Neural cell (in vitro differentiated cells): ENCODE results near the gene ZIC1. TPM values are rescaled to one million over a fixed set of nuclear protein-coding genes. Genes with fewer than 3 reads are reported as not detected.
A peak's percentile ranks its signal among the peaks of the same experiment; 100 is the strongest.

Source experiments
- H2AFZ ChIP-seq: fragments of 200-600, 300-800 bp; sonication (generic), shearing (Covaris generic); 2 replicates; pipeline ENCODE4 v1.6.0; 2014; ENCODE audit warnings: low read depth, mild to moderate bottlenecking, antibody characterized with exemption, low read length, moderate library complexity
- H3F3A ChIP-seq: fragments of 200-600 bp; shearing (Covaris generic); 2 replicates; pipeline ENCODE4 v1.6.1; 2016; ENCODE audit warnings: mild to moderate bottlenecking, moderate library complexity, mixed read lengths, antibody characterized with exemption, low read length; ENCODE audit not compliant: insufficient read depth, poor library complexity, severe bottlenecking
- H3K27ac ChIP-seq: fragments of 200-600, 300-800 bp; sonication (generic), shearing (Covaris generic); 2 replicates; pipeline ENCODE4 v1.5.1; 2014; ENCODE audit warnings: mild to moderate bottlenecking, low read length, moderate library complexity
- H3K27me3 ChIP-seq: fragments of 300-800, 200-600 bp; sonication (generic), shearing (Covaris generic); 2 replicates; pipeline ENCODE4 v1.6.0; 2014; ENCODE audit warnings: mild to moderate bottlenecking, low read depth, low read length, moderate library complexity; ENCODE audit not compliant: insufficient read depth
- H3K36me3 ChIP-seq: fragments of 300-800, 200-600 bp; sonication (generic), shearing (Covaris generic); 2 replicates; pipeline ENCODE4 v1.5.1; 2014; ENCODE audit warnings: mild to moderate bottlenecking, antibody characterized with exemption, low read length, moderate library complexity; ENCODE audit not compliant: insufficient read depth
- H3K4me2 ChIP-seq: fragments of 300-800, 200-600 bp; sonication (generic), shearing (Covaris generic); 2 replicates; pipeline ENCODE4 v1.6.0; 2014; ENCODE audit warnings: mild to moderate bottlenecking, low read length
- H3K4me3 ChIP-seq: fragments of 300-800, 200-600 bp; sonication (generic), shearing (Covaris generic); 2 replicates; pipeline ENCODE4 v1.5.1; 2014; ENCODE audit warnings: mild to moderate bottlenecking, low read length, moderate library complexity
- H3K79me2 ChIP-seq: fragments of 200-600 bp; shearing (Covaris generic); replicated peaks from 2 replicates; pipeline ENCODE4 v1.6.0; 2014; ENCODE audit warnings: mild to moderate bottlenecking, low read length, moderate library complexity; ENCODE audit not compliant: insufficient read depth
- H3K9ac ChIP-seq: fragments of 300-800, 200-600 bp; sonication (generic), shearing (Covaris generic); 2 replicates; pipeline ENCODE4 v1.6.1; 2016; ENCODE audit warnings: mild to moderate bottlenecking, low read length, mixed read lengths
- H3K9me2 ChIP-seq: fragments of 200-600 bp; shearing (Covaris generic); 2 replicates; pipeline ENCODE4 v1.6.1; 2016; ENCODE audit warnings: mild to moderate bottlenecking, low read length, mixed read lengths; ENCODE audit not compliant: insufficient read depth
- H3K9me3 ChIP-seq: fragments of 200-600, 300-800 bp; sonication (generic), shearing (Covaris generic); 2 replicates; pipeline ENCODE4 v1.6.1; 2016; ENCODE audit warnings: mild to moderate bottlenecking, mixed run types, low read length, moderate library complexity, mixed read lengths
- H4K20me1 ChIP-seq: fragments of 200-600 bp; shearing (Covaris generic); 2 replicates; pipeline ENCODE4 v1.6.1; 2016; ENCODE audit warnings: mild to moderate bottlenecking, mixed run types; ENCODE audit not compliant: insufficient read depth
- EP300 ChIP-seq: fragments of 450-650 bp; conservative IDR thresholded peaks from 2 replicates; pipeline ENCODE4 v1.6.1; 2014; ENCODE audit warnings: antibody characterized with exemption, mild to moderate bottlenecking, moderate library complexity; ENCODE audit not compliant: poor library complexity, severe bottlenecking
- EZH2 ChIP-seq: fragments of 200-600, 300-800 bp; shearing (Covaris generic), sonication (generic); IDR thresholded peaks from 2 replicates; pipeline ENCODE4 v1.6.1; 2014; ENCODE audit warnings: antibody characterized with exemption, low read length, borderline replicate concordance, mild to moderate bottlenecking; ENCODE audit not compliant: insufficient read depth, poor library complexity, severe bottlenecking
- MXI1 ChIP-seq: fragments of 450-650 bp; conservative IDR thresholded peaks from 2 replicates; pipeline ENCODE4 v1.6.1; 2014; ENCODE audit warnings: antibody characterized with exemption, mild to moderate bottlenecking; ENCODE audit not compliant: poor library complexity, severe bottlenecking
- POLR2AphosphoS5 ChIP-seq: IDR thresholded peaks from 2 replicates; pipeline ENCODE4 v1.6.1; 2012
- RAD21 ChIP-seq: fragments of 450-650 bp; conservative IDR thresholded peaks from 2 replicates; pipeline ENCODE4 v1.6.1; 2014; ENCODE audit warnings: antibody characterized with exemption, mild to moderate bottlenecking, moderate library complexity
- SMC3 ChIP-seq: fragments of 450-650 bp; conservative IDR thresholded peaks from 2 replicates; pipeline ENCODE4 v1.6.1; 2014; ENCODE audit warnings: antibody characterized with exemption, mild to moderate bottlenecking, moderate library complexity; ENCODE audit not compliant: poor library complexity
- TAF1 ChIP-seq: IDR thresholded peaks from 2 replicates; pipeline ENCODE4 v1.6.1; 2012; ENCODE audit warnings: low read depth
- polyA plus RNA-seq: library from polyadenylated mRNA; depleted of rRNA; stranded (reverse); fragments of >200 nt; gene quantifications from 2 replicates; pipeline ENCODE4 v1.2.3, GENCODE V29; 2014
- TF ChIP-seq, protein P1 (sequence below): IDR thresholded peaks from 2 replicates; pipeline ENCODE4 v1.6.1; 2012; ENCODE audit warnings: borderline replicate concordance
- TF ChIP-seq, protein P2 (sequence below): fragments of 450-650 bp; IDR thresholded peaks from 2 replicates; pipeline ENCODE4 v1.5.1; 2014; ENCODE audit warnings: antibody characterized with exemption, mild to moderate bottlenecking, moderate library complexity; ENCODE audit not compliant: poor library complexity, severe bottlenecking

Gene ZIC1
- polyA plus RNA-seq, 1 donor from 2014 or later, result 183 TPM

DNA sequence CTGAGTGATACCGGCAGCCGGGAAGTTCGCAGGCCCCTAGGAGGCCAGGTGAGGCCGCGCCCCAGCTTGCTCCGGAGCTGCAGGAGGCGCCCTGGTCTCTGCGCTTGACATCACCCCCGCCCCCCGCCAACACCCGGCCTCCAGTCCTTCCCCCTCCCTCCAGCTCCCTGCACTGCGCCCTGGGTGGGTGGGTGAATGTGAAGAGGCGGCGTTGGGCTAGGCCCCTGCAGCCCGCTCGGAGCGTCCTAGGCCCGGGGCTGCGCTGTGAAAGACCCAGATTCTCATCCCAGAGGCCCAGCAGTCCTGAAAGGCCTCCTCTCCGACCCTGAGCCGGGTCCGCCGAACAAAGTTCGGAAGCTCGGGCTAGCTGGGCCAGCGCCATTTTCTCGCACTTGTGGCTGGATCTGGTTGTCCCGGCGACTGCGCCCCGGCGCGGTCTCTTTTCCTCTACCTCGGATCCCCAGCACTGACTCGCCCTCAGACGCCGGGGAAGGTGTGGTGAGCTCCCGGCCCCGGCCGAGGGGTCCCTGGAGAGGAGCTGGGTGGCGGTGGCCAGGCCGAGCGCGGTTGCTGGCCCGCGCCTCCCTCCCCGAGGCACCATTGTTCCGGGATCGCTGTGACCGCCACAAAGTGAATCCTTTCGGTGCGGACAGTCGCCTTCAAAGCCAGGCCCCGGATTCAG lies 15.8 kb upstream of the ZIC1 start:
- Histone ChIP-seq H3K9me3 (peaks cover 7% of the 10 kb centered on the region), H3K4me2 (peak overlapping the region; percentile 95), H3K27ac (peak overlapping the region; percentile 83), H4K20me1 (no peaks in the 10 kb centered on the region), H3F3A (no peaks in the 10 kb centered on the region), H3K4me3 (peak overlapping the region; percentile 82), H3K27me3 (peaks cover 51% of the 10 kb centered on the region), H3K9me2 (no peaks in the 10 kb centered on the region), H3K9ac (peak overlapping the region; percentile 88), H3K79me2 (peaks cover 89% of the 10 kb centered on the region), H3K36me3 (no peaks in the 10 kb centered on the region), H2AFZ (peak overlapping the region; percentile 53)
- TF ChIP-seq EP300, result no peak
- TF ChIP-seq EZH2, result no peak
- TF ChIP-seq TAF1, result no peak
- TF ChIP-seq RAD21, result no peak
- TF ChIP-seq, protein P1, sequence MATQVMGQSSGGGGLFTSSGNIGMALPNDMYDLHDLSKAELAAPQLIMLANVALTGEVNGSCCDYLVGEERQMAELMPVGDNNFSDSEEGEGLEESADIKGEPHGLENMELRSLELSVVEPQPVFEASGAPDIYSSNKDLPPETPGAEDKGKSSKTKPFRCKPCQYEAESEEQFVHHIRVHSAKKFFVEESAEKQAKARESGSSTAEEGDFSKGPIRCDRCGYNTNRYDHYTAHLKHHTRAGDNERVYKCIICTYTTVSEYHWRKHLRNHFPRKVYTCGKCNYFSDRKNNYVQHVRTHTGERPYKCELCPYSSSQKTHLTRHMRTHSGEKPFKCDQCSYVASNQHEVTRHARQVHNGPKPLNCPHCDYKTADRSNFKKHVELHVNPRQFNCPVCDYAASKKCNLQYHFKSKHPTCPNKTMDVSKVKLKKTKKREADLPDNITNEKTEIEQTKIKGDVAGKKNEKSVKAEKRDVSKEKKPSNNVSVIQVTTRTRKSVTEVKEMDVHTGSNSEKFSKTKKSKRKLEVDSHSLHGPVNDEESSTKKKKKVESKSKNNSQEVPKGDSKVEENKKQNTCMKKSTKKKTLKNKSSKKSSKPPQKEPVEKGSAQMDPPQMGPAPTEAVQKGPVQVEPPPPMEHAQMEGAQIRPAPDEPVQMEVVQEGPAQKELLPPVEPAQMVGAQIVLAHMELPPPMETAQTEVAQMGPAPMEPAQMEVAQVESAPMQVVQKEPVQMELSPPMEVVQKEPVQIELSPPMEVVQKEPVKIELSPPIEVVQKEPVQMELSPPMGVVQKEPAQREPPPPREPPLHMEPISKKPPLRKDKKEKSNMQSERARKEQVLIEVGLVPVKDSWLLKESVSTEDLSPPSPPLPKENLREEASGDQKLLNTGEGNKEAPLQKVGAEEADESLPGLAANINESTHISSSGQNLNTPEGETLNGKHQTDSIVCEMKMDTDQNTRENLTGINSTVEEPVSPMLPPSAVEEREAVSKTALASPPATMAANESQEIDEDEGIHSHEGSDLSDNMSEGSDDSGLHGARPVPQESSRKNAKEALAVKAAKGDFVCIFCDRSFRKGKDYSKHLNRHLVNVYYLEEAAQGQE, result peak; percentile 52
- peak; percentile 67 for TF ChIP-seq POLR2AphosphoS5
- TF ChIP-seq MXI1, result no peak
- TF ChIP-seq, protein P2, sequence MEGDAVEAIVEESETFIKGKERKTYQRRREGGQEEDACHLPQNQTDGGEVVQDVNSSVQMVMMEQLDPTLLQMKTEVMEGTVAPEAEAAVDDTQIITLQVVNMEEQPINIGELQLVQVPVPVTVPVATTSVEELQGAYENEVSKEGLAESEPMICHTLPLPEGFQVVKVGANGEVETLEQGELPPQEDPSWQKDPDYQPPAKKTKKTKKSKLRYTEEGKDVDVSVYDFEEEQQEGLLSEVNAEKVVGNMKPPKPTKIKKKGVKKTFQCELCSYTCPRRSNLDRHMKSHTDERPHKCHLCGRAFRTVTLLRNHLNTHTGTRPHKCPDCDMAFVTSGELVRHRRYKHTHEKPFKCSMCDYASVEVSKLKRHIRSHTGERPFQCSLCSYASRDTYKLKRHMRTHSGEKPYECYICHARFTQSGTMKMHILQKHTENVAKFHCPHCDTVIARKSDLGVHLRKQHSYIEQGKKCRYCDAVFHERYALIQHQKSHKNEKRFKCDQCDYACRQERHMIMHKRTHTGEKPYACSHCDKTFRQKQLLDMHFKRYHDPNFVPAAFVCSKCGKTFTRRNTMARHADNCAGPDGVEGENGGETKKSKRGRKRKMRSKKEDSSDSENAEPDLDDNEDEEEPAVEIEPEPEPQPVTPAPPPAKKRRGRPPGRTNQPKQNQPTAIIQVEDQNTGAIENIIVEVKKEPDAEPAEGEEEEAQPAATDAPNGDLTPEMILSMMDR, result no peak
- peak; percentile 21 for TF ChIP-seq SMC3

DNA sequence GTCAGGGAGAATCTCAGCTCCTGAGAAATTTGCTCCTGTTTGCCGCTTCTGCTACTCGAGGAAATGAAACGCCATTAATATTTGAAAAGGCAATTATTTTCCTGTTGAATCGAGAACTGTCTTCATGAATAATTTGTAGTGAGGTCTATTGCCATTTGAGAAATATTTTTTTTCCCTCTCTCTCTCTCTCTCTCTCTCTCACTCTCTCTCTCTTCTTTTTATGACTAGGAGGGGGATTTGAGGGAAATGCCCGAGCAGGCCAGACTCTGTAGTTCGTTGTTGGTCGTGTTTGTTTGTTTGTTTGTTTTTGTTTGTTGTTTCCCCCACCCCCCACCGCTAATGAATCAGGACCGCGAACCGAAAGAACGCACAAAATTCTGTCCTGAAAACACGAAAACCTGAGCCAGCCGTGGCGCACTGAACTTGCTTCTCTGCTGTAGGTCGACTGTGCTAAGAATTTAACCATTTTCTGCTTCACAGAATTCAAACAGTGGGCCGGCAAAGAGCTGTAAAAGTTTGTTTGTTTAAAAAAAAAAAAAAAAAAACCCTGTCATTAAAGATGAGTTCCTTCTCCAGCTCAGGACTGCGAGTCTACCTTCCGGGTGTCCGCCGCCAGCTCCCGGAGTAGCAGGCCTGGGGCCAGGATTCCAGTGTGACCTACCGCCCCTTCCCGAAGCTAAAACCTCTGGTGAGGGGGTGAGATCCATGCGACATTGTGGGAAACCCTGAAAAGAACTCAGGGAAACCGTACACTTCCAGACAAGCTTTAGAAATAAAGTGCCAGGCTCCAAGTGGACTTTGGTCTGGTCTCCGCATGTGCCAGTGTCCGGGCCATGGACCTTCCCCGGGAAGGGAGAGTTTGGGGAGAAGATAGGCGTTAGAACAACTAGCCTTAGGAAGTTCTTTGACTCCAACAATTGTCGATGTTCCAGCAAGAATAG lies 15.0 kb upstream of the ZIC1 start:
- TF ChIP-seq, protein P2, result no peak
- TF ChIP-seq RAD21, result no peak
- no peak for TF ChIP-seq SMC3
- TF ChIP-seq MXI1, result no peak
- no peak for TF ChIP-seq TAF1
- TF ChIP-seq, protein P1, result no peak
- no peak for TF ChIP-seq POLR2AphosphoS5
- no peak for TF ChIP-seq EZH2
- TF ChIP-seq EP300, result no peak
- H3K9me3 ChIP-seq, result peaks cover 7% of the 10 kb centered on the region
- H3K4me3 ChIP-seq, result peak overlapping the region; percentile 82
- peak overlapping the region; percentile 53 for H2AFZ ChIP-seq
- peak overlapping the region; percentile 83 for H3K27ac ChIP-seq
- no peaks in the 10 kb centered on the region for H3K36me3 ChIP-seq
- peak overlapping the region; percentile 88 for H3K9ac ChIP-seq
- no peaks in the 10 kb centered on the region for H3K9me2 ChIP-seq
- H3K27me3 ChIP-seq, result peaks cover 43% of the 10 kb centered on the region
- H3F3A ChIP-seq, result no peaks in the 10 kb centered on the region
- peaks cover 89% of the 10 kb centered on the region for H3K79me2 ChIP-seq
- peak overlapping the region; percentile 95 for H3K4me2 ChIP-seq
- no peaks in the 10 kb centered on the region for H4K20me1 ChIP-seq
